GM21619 (cell line): ENCODE data around the gene CLP1.

ENCODE experiments used
- ATAC-seq: cut with Tn5 transposase; IDR thresholded peaks from one replicate; pipeline ENCODE4 v1.9.1; 2021; ENCODE audit not compliant: unreplicated experiment

The CLP1 gene

DNA sequence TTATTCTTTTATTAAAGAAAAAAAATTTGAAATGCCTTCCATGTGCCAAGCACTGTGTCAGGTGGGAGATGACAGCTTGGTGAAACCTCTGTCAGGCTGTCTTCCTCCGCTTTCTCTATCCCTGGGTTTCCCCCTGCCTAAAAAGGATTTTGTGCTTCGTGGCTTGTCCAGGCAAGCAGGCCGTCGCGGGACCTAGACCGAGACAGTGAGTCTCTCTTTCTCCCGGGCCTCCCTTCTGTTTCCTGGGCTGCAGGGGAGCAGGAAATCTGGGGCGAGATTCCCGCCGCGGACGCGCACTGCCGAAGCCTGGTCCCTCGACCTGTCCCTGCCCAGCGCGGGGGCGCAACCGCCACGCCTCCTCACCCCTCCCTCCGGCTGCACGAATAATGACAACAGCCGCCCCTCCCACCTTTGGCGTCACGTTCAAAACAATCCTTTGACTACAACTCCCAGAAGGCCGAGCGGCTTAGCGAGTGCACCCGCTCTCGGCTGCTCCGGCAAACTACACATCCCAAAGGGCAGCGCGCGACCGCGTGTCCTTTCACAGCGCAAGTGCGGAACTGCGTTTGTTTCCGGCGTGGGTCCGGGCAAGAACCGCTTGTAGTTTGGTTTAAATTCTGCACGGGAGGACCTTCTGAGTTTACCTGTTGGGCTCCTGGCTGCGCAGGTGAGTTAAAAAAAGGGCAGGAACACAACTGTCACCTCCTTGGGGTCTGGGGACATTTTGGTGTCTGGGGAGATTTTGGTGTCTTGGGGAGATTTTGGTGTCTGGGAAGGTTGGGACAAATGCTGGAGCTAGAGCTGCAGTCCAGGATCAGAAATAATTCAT lies at the start of gene CLP1:
CLP1 (plus strand) TSS at position 569 of the 829 bp plus-strand sequence. CDS start 1,715 bp downstream, outside the sequence.
- peak; percentile 98 for ATAC-seq

DNA sequence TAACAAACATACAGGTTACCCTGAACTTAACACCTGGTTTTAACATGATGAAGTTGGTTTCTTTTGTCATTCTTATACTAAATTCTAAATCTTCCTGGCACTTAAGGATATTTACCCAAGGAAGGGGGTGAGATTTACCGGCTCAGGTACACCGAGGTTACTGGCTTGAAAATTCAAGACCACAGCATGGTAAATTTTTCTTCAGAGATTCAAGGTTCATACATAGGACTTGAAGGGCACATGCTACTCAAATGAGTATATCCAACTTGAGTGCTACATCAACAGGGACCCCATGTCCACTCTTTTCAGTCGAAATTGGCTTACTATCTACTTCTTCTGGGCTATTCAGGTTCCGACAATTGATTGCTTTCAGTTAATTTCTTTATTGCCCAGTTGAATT lies 47.4 kb upstream of the CLP1 start:
- ATAC-seq, result no peak

DNA sequence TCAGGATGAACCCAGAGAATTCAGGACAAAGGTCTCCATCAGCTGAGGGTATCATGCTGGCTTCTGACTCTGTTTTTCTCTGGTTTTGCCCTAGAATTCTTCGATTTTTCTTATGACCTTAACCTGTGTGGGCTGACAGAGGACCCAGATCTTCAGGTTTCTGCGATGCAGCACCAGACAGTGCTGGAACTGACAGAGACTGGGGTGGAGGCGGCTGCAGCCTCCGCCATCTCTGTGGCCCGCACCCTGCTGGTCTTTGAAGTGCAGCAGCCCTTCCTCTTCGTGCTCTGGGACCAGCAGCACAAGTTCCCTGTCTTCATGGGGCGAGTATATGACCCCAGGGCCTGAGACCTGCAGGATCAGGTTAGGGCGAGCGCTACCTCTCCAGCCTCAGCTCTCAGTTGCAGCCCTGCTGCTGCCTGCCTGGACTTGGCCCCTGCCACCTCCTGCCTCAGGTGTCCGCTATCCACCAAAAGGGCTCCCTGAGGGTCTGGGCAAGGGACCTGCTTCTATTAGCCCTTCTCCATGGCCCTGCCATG lies 43.3 kb upstream of the CLP1 start:
- ATAC-seq, result no peak

- ATAC-seq, result no peak
Measured at GRCh38 chr11:57615308-57615707, 42.3 kb upstream of the CLP1 start.

DNA sequence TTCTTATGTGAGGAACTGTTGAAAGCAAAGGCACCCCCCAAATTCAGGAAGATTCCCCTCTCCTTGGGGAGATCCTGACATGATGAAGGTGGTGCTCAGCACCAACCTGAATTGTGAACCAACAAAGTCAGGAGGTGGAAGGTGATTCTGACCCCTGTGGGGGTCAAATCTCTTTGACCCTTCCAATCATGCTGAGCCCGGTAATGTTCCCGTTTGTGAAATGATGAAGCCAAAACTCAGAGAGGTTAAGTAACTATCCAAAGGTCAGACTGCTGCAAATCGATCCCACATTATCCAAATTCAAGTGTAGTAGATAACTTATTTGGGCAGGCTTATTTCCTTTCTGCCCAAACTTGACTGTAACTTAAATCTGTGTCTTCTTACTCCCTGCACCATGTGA lies 41.0 kb upstream of the CLP1 start:
- no peak for ATAC-seq

- no peak for ATAC-seq
Measured at GRCh38 chr11:57618438-57618837, 39.1 kb upstream of the CLP1 start.

- ATAC-seq, result no peak
Measured at GRCh38 chr11:57619331-57619730, 38.2 kb upstream of the CLP1 start.

- ATAC-seq, result no peak
Measured at GRCh38 chr11:57620467-57620866, 37.1 kb upstream of the CLP1 start.

DNA sequence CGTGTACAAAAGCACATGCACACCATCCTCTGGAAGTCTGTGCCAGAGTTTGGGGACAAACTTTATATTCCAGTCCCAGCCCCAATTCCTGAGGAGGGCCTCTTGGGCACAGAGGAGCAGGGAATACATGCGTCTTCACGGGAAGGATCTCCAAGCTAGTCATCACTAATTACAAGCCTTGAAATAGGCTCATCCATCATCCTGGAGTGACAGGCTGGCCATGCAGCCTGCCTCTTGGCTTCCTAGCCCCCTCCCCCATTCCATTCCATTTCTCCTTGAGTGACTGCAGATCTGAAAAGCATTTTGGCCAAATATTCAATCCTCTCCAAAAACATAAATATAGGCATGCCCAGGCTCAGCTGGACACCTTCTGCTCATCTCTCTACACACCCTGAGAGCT lies 35.3 kb upstream of the CLP1 start:
- no peak for ATAC-seq

GRCh38 chr11:57624864-57625263 lies 32.7 kb upstream of the CLP1 start:
- ATAC-seq, result no peak

DNA sequence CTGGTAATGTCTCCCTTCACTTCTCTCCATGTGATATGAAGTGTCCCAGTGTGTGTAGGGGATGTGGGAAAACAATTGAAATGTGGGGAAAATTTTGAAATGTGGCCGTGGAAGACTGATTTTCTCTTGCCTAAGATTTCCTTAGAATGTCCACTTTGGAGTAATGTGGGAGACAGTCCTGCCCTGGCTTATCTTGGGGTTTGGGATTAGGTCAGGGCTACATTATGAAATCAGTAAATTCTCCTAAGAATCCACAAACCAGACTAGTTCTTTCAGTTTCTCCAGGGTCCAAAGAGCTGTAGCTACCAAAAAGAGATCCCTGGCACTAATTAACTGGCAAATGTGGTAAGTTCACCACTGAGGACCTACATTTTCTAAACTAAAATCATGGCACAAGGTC lies 30.7 kb upstream of the CLP1 start:
- no peak for ATAC-seq

- ATAC-seq, result no peak
Measured at GRCh38 chr11:57630171-57630570, 27.4 kb upstream of the CLP1 start.

- ATAC-seq, result no peak
Measured at GRCh38 chr11:57632116-57632515, 25.4 kb upstream of the CLP1 start.

- no peak for ATAC-seq
Measured at GRCh38 chr11:57633394-57634070, 24.0 kb upstream of the CLP1 start.

- ATAC-seq, result no peak
Measured at GRCh38 chr11:57634311-57634710, 23.3 kb upstream of the CLP1 start.

DNA sequence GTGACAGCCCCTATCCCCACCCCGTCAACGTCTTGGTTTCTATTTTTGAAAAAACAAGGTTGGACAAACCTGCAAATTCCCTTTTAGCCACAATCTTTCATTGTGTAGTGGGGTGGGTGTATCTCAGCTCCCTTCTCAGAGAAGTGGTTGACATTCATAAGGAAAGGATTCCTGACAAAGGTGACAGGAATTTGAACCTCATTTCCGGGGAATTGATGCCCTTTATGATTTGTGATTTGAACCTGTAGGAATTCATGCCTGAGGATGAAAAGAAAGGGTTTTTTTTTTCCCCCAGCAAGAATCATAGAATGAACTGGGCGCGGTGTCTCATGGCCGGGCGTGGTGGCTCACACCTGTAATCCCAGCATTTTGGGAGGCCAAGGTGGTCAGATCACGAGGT lies 22.3 kb upstream of the CLP1 start:
- no peak for ATAC-seq

DNA sequence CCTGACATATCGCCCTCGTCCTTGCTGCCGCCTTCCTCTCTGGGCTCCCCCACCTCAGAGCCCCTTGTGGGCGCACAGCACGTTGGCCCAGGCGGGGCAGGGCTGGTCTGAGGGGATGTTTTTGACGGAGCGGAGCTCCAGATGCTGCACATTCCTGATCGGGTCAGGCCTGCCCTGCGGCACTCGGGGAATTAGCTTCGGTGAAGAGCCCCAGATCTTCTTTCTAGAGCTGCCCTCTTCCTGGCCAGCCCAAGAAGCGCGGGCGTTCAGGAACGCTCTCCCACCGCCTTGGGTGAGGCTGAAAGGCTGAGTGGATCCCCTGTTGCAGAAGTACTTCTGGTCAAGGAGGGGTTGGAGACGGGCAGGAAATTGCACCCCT lies 19.9 kb upstream of the CLP1 start:
- no peak for ATAC-seq

- ATAC-seq, result no peak
Measured at GRCh38 chr11:57638005-57638781, 19.4 kb upstream of the CLP1 start.

DNA sequence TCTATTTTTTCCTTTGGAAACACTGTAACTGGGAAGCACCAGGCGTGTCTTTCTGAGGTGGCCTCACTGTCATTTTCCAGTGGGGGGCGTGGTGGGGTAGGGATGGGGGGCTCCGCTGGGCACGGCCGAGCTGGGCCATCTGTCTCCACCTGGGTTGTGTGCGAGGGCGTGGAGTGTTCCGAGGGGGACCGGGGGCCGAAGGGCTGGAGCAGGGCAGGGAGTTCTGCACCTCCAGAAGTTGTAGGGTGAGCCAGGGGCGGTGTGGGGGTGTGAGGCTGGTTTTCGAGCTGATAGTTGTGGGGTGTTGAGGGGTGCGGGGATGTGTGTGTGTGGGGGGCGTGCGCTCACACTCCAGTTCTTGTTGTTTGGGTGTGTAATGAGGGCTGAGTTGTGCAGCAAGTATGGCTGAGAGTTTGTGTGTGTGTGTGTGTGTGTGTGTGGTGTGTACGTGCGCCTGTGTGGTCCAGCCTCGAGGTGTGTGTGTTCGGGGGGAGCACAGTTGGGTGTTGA lies 18.7 kb upstream of the CLP1 start:
- ATAC-seq, result no peak

GRCh38 chr11:57639321-57640067 lies 18.1 kb upstream of the CLP1 start:
- no peak for ATAC-seq
